C4-2B (cell line): ENCODE measurements around the gene ZBTB7A.

Experiments used
- CTCF ChIP-seq: fragments of 450-650 bp; conservative IDR thresholded peaks from 2 replicates; pipeline ENCODE4 v1.5.1; 2017; ENCODE audit warnings: mild to moderate bottlenecking
- ZFX ChIP-seq: fragments of 450-650 bp; IDR thresholded peaks from 2 replicates; pipeline ENCODE4 v1.6.1; 2017

DNA sequence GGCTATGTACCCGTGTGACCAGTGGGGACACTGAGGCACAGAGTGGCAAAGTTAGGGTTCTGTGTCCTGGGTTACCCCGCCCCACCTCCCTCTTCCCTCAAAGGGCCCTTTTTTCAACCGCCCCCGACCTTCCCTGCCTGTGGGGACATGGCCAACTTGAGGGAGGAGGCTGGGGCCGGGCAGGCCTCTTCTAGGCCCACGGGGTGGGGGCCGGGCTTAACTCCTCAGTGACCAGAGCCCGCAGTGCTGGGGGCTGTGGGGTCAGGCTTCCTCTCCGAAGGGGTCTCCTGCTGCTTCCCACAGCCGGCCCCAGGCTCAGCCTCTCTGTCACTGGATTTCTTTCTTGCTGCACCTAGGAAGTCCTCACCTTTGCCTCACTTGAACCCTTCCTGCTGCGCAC lies 35.3 kb downstream of the ZBTB7A start:
- TF ChIP-seq CTCF (no peak), ZFX (no peak)
